ENCODE results near the gene LRRC17.

GRCh38 chr7:102988088-102988487, 75.3 kb downstream of the LRRC17 start:
- TF ChIP-seq CTCF (conservative IDR thresholded peaks at IDR 0.05) (no peak), ZFX (IDR thresholded peaks at IDR 0.05) (no peak)
